HUDEP-2 (cell line): Measurements from ENCODE around the gene PDGFRB.

Source experiments
- DNase-seq, 76 experiments: peaks; one replicate each; lab custom pipeline; 2025; ENCODE audit not compliant: unreplicated experiment in 76 of 76; lab: John Stamatoyannopoulos, UW

The PDGFRB gene

GRCh38 chr5:150147670-150148069 is 8.0 kb downstream of the PDGFRB start:
- DNase-seq: no peak

- DNase-seq: no peak
Measured at GRCh38 chr5:150146862-150147601, 8.6 kb downstream of the PDGFRB start.

GRCh38 chr5:150146235-150146634 is 9.4 kb downstream of the PDGFRB start:
- DNase-seq: no peak

GRCh38 chr5:150144879-150145278 is 10.8 kb downstream of the PDGFRB start:
- DNase-seq: no peak

- DNase-seq: no peak
Measured at GRCh38 chr5:150144246-150144801, 11.3 kb downstream of the PDGFRB start.

- no peak for DNase-seq
Measured at GRCh38 chr5:150143350-150144245, 12.0 kb downstream of the PDGFRB start.

- DNase-seq: no peak
Measured at GRCh38 chr5:150142959-150143349, 12.7 kb downstream of the PDGFRB start.

GRCh38 chr5:150142185-150142958 is 13.3 kb downstream of the PDGFRB start:
- no peak for DNase-seq

- no peak for DNase-seq
Measured at GRCh38 chr5:150141544-150142184, 14.0 kb downstream of the PDGFRB start.

GRCh38 chr5:150140830-150141229 is 14.8 kb downstream of the PDGFRB start:
- DNase-seq: no peak

- DNase-seq: no peak
Measured at GRCh38 chr5:150139334-150139733, 16.3 kb downstream of the PDGFRB start.

- no peak for DNase-seq
Measured at GRCh38 chr5:150138551-150139265, 16.9 kb downstream of the PDGFRB start.

- no peak for DNase-seq
Measured at GRCh38 chr5:150137997-150138396, 17.6 kb downstream of the PDGFRB start.

- no peak for DNase-seq
Measured at GRCh38 chr5:150137168-150137957, 18.3 kb downstream of the PDGFRB start.

GRCh38 chr5:150136305-150137167 is 19.1 kb downstream of the PDGFRB start:
- no peak for DNase-seq

- no peak for DNase-seq
Measured at GRCh38 chr5:150135557-150136304, 19.9 kb downstream of the PDGFRB start.

GRCh38 chr5:150134198-150134588 is 21.5 kb downstream of the PDGFRB start:
- no peak for DNase-seq
